ENCODE measurements around the gene HOOK1. TPM values are rescaled to one million over a fixed set of nuclear protein-coding genes. Genes with fewer than 3 reads are reported as not detected.
A peak's percentile ranks its signal among the peaks of the same experiment; 100 is the strongest.

Gene HOOK1
- total and polyA plus RNA-seq, 2 donors (not counting 3 experiments of a cell fraction or from before 2014, with no cell fraction given): not detected

DNA sequence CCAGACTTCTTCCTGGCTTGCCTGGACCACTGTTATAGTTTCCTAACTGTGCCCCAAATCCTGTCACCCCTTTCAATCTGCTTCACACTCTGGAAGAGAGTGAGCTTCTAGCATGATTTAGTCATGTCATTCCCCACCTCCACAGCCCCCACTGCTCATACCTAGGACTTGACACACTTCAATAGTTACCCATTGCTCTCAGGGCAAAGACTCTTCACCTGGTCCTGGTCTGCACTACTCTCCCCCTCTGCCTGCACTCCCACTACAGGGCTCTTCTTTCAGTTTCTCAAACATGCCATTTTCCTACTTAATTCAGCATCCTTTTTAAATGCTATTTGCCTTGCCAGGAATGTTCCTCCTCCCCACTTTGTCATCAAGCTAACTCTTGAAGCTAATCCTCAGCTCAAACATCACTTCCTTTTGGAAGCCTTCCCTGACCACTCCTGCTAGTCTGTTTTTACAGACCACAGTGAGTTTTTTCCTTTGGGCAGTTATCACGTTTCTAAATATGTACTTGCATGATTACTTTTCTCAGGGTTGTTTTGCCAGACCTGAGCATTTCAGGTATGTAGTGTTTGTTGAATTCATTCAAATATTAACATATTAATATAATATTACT lies 87.1 kb downstream of the HOOK1 start:
- intact Hi-C loops (cut with micrococcal nuclease): no loop called here
- H3K79me2 ChIP-seq (ENCODE audit: control insufficient read depth, insufficient read depth, low read length): no peaks in the 10 kb centered on the region
- FAIRE-seq: no peak
- ChIA-PET CTCF (interaction anchor here (1.2 to 4.9 kb wide), 4 partner anchors 9 to 48 kb away, joined by 4 to 37 read pairs (median 5); no protein-coding TSS in a partner anchor), POLR2A (no interaction called here)
- H3K9me1 ChIP-seq (replicated peaks; ENCODE audit: control insufficient read depth, extremely low read depth, insufficient read depth, low read length): no peaks in the 10 kb centered on the region
- no peak overlapping the region for H3K4me3 ChIP-seq (replicated peaks in 1 of 3; ENCODE audit: insufficient read depth in 1 of 3, low read depth in 1 of 3, low read length in 3 of 3)
- H3K36me3 ChIP-seq (ENCODE audit: control insufficient read depth in 2 of 2, extremely low read depth in 1 of 2, insufficient read depth in 2 of 2, low read length in 2 of 2): no peaks in the 10 kb centered on the region
- no peaks in the 10 kb centered on the region for H3K4me1 ChIP-seq (ENCODE audit: control insufficient read depth, extremely low read depth, insufficient read depth, low read length)
- no peaks in the 10 kb centered on the region for H4K20me1 ChIP-seq (replicated peaks; ENCODE audit: control insufficient read depth, extremely low read depth, insufficient read depth, low read length)
- H3K9me3 ChIP-seq (replicated peaks; ENCODE audit: control insufficient read depth, insufficient read depth, low read length): no peaks in the 10 kb centered on the region
- no peak overlapping the region for H3K4me2 ChIP-seq (ENCODE audit: insufficient read depth, low read length)
- no peak overlapping the region for H3K27ac ChIP-seq (ENCODE audit: insufficient read depth, low read depth, low read length)
- no peaks in the 10 kb centered on the region for H3K27me3 ChIP-seq (ENCODE audit: control insufficient read depth in 2 of 2, insufficient read depth in 2 of 2, low read length in 2 of 2)
- H2AFZ ChIP-seq (ENCODE audit: low read depth, low read length): no peak overlapping the region
- dilution Hi-C loops (cut with MboI; ENCODE audit: extremely low pct_ligation_motif_present, low sequenced_read_pairs): no loop called here
- DNase-seq (ENCODE audit: low read depth, low spot score): no peak
- no peak for TF ChIP-seq EZH2 (IDR thresholded peaks at IDR 0.05; ENCODE audit: borderline replicate concordance, low read depth, low read length, severe bottlenecking)
- TF ChIP-seq, protein P1, sequence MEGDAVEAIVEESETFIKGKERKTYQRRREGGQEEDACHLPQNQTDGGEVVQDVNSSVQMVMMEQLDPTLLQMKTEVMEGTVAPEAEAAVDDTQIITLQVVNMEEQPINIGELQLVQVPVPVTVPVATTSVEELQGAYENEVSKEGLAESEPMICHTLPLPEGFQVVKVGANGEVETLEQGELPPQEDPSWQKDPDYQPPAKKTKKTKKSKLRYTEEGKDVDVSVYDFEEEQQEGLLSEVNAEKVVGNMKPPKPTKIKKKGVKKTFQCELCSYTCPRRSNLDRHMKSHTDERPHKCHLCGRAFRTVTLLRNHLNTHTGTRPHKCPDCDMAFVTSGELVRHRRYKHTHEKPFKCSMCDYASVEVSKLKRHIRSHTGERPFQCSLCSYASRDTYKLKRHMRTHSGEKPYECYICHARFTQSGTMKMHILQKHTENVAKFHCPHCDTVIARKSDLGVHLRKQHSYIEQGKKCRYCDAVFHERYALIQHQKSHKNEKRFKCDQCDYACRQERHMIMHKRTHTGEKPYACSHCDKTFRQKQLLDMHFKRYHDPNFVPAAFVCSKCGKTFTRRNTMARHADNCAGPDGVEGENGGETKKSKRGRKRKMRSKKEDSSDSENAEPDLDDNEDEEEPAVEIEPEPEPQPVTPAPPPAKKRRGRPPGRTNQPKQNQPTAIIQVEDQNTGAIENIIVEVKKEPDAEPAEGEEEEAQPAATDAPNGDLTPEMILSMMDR (IDR thresholded peaks at IDR 0.05; ENCODE audit: extremely low read depth in 1 of 2, insufficient read depth in 1 of 2, low read depth in 1 of 2, low read length in 2 of 2): no peak
- TF ChIP-seq GATA2 (IDR thresholded peaks at IDR 0.05; ENCODE audit: insufficient read depth, insufficient read length, low read depth, low read length): no peak
- no TSS peak for BruUV-seq (replicated peaks)
- H3K9ac ChIP-seq (replicated peaks; ENCODE audit: extremely low read depth, insufficient read depth, low read length): no peak overlapping the region

- no peaks in the 10 kb centered on the region for H3K9me1 ChIP-seq (replicated peaks; ENCODE audit: control insufficient read depth, extremely low read depth, insufficient read depth, low read length)
- CTCF ChIA-PET: interaction anchor here (1.1 to 4.9 kb wide), 3 partner anchors 43 to 46 kb away, joined by 3 to 37 read pairs (median 4); no protein-coding TSS in a partner anchor
- no peaks in the 10 kb centered on the region for H3K79me2 ChIP-seq (ENCODE audit: control insufficient read depth, insufficient read depth, low read length)
- no peaks in the 10 kb centered on the region for H4K20me1 ChIP-seq (replicated peaks; ENCODE audit: control insufficient read depth, extremely low read depth, insufficient read depth, low read length)
- no peaks in the 10 kb centered on the region for H3K36me3 ChIP-seq (ENCODE audit: control insufficient read depth in 2 of 2, extremely low read depth in 1 of 2, insufficient read depth in 2 of 2, low read length in 2 of 2)
- H3K9ac ChIP-seq (replicated peaks; ENCODE audit: extremely low read depth, insufficient read depth, low read length): no peak overlapping the region
- H3K9me3 ChIP-seq (replicated peaks; ENCODE audit: control insufficient read depth, insufficient read depth, low read length): no peaks in the 10 kb centered on the region
- dilution Hi-C loops (cut with MboI; ENCODE audit: extremely low pct_ligation_motif_present, low sequenced_read_pairs) (no loop called here), intact Hi-C loops (cut with micrococcal nuclease) (loop anchor here (1.0 kb wide), 1 partner anchor 44 kb away; no protein-coding TSS in a partner anchor)
- BruUV-seq (replicated peaks): no TSS peak
- H3K4me3 ChIP-seq (replicated peaks in 1 of 3; ENCODE audit: insufficient read depth in 1 of 3, low read depth in 1 of 3, low read length in 3 of 3): no peak overlapping the region
- no peaks in the 10 kb centered on the region for H3K27me3 ChIP-seq (ENCODE audit: control insufficient read depth in 2 of 2, insufficient read depth in 2 of 2, low read length in 2 of 2)
- DNase-seq (ENCODE audit: low read depth, low spot score): peak; percentile 10
- TF ChIP-seq, protein P2, sequence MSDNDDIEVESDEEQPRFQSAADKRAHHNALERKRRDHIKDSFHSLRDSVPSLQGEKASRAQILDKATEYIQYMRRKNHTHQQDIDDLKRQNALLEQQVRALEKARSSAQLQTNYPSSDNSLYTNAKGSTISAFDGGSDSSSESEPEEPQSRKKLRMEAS (IDR thresholded peaks at IDR 0.05; ENCODE audit: insufficient read depth, insufficient read length): no peak
- TF ChIP-seq POLR2A (IDR thresholded peaks at IDR 0.05; ENCODE audit: low read depth, low read length) (no peak), POLR2AphosphoS5 (IDR thresholded peaks at IDR 0.05; ENCODE audit: insufficient read depth, low read depth, low read length) (no peak)
- TF ChIP-seq, protein P1 (IDR thresholded peaks at IDR 0.05; ENCODE audit: extremely low read depth in 1 of 2, insufficient read depth in 1 of 2, low read depth in 1 of 2, low read length in 2 of 2): peak; percentile 28 to 52
- no peaks in the 10 kb centered on the region for H3K4me1 ChIP-seq (ENCODE audit: control insufficient read depth, extremely low read depth, insufficient read depth, low read length)
- no peak overlapping the region for H3K27ac ChIP-seq (ENCODE audit: insufficient read depth, low read depth, low read length)
- FAIRE-seq: peak; percentile 53
- POLR2A ChIA-PET: no interaction called here
- H2AFZ ChIP-seq (ENCODE audit: low read depth, low read length): no peak overlapping the region
- no peak overlapping the region for H3K4me2 ChIP-seq (ENCODE audit: insufficient read depth, low read length)
Observed at GRCh38 chr1:59903141-59903754, 88.5 kb downstream of the HOOK1 start.

Measured in endothelial cell of umbilical vein (primary cell).